PC-9 (cell line): Measurements from ENCODE around the gene FHDC1. TPM values are rescaled to one million over a fixed set of nuclear protein-coding genes. Genes with fewer than 3 reads are reported as not detected.

Experiments used
- Bru-seq: library from RNA; stranded (reverse); fragments of 400-500 nt; gene quantifications from one replicate; lab custom pipeline; 2021; lab: Mats Ljungman, UMichigan
- BruChase-seq, 2 experiments: library from RNA; stranded (reverse); fragments of 400-500 nt; gene quantifications; one replicate each; lab custom pipeline; 2021; lab: Mats Ljungman, UMichigan
- BruUV-seq: library from RNA; stranded (reverse); fragments of 400-500 nt; replicated peaks from 2 replicates; lab custom pipeline; 2021; lab: Mats Ljungman, UMichigan
- CTCF ChIA-PET: fragments of 300-600 bp; sonication (Branson Sonifier 250); formaldehyde crosslinking; loops from one replicate; lab custom pipeline; 2022; ENCODE audit warnings: antibody characterized with exemption; lab: Charles Lee
- POLR2A ChIA-PET: fragments of 300-600 bp; sonication (Branson Sonifier 250); formaldehyde crosslinking; loops from one replicate; lab custom pipeline; 2022; ENCODE audit warnings: antibody characterized with exemption; ENCODE audit not compliant: unreplicated experiment; lab: Charles Lee
- DNase-seq, 2 experiments: peaks; one replicate each; pipeline versions ENCODE4 v3.0.0 to v3.0.0-alpha.2; 2015 to 2022; ENCODE audit warnings: mixed read lengths in 1 of 2
- H2AFZ ChIP-seq: fragments of 200-600 bp; sonication (generic); 2 replicates; pipeline ENCODE4 v1.8.1; 2017; ENCODE audit warnings: antibody characterized with exemption
- H3F3A ChIP-seq: fragments of 200-600 bp; sonication (generic); 2 replicates; pipeline ENCODE4 v1.8.1; 2017; ENCODE audit warnings: antibody characterized with exemption, mild to moderate bottlenecking, low read depth; ENCODE audit not compliant: insufficient read depth
- H3K27ac ChIP-seq: fragments of 200-600 bp; sonication (generic); 2 replicates; pipeline ENCODE4 v1.6.1; 2016; ENCODE audit warnings: mixed run types
- H3K27me3 ChIP-seq: fragments of 200-600 bp; sonication (generic); 2 replicates; pipeline ENCODE4 v1.6.1; 2016; ENCODE audit warnings: low read depth, mixed run types; ENCODE audit not compliant: insufficient read depth
- H3K36me3 ChIP-seq: fragments of 200-600 bp; sonication (generic); 2 replicates; pipeline ENCODE4 v1.6.1; 2016; ENCODE audit warnings: low read depth, mixed run types
- H3K4me1 ChIP-seq: fragments of 200-600 bp; sonication (generic); replicated peaks from 2 replicates; pipeline ENCODE4 v1.6.1; 2016; ENCODE audit warnings: mixed run types; ENCODE audit not compliant: insufficient read depth
- H3K4me2 ChIP-seq: fragments of 200-600 bp; sonication (generic); 2 replicates; pipeline ENCODE4 v1.6.1; 2017; ENCODE audit warnings: mixed run types
- H3K4me3 ChIP-seq: fragments of 200-600 bp; sonication (generic); 2 replicates; pipeline ENCODE4 v1.6.1; 2016; ENCODE audit warnings: mixed run types
- H3K79me2 ChIP-seq: fragments of 200-600 bp; sonication (generic); 2 replicates; pipeline ENCODE4 v1.6.1; 2017; ENCODE audit warnings: low read depth, mixed run types
- H3K9me2 ChIP-seq: fragments of 200-600 bp; sonication (generic); 2 replicates; pipeline ENCODE4 v1.8.1; 2017; ENCODE audit warnings: mild to moderate bottlenecking; ENCODE audit not compliant: insufficient read depth
- H3K9me3 ChIP-seq: fragments of 200-600 bp; sonication (generic); 2 replicates; pipeline ENCODE4 v1.8.1; 2016; ENCODE audit warnings: low read depth; ENCODE audit not compliant: insufficient read depth
- H4K20me1 ChIP-seq: fragments of 200-600 bp; sonication (generic); 2 replicates; pipeline ENCODE4 v1.8.1; 2017; ENCODE audit not compliant: insufficient read depth
- CTCF ChIP-seq: fragments of 200-600 bp; sonication (generic); conservative IDR thresholded peaks from 2 replicates; pipeline ENCODE4 v1.6.1; 2017; ENCODE audit warnings: mixed run types, antibody characterized with exemption, mild to moderate bottlenecking, moderate library complexity
- EZH2 ChIP-seq: fragments of 200-600 bp; sonication (generic); IDR thresholded peaks from 2 replicates; pipeline ENCODE4 v1.8.0; 2017; ENCODE audit warnings: antibody characterized with exemption, low read depth
- intact Hi-C: fragments of 100-400 bp; cut with micrococcal nuclease; formaldehyde crosslinking; loops from one replicate; pipeline ENCODE4 v1.10.0; 2022; ENCODE audit not compliant: unreplicated experiment
- long read RNA-seq: library from polyadenylated mRNA; stranded (forward); transcript quantifications from one replicate; pipeline ENCODE4 v2.0.0, GENCODE V29; 2022
- total RNA-seq: library from RNA; stranded (reverse); gene quantifications from 2 replicates; pipeline ENCODE4 v1.2.3, GENCODE V29; 2021

Gene FHDC1, protein sequence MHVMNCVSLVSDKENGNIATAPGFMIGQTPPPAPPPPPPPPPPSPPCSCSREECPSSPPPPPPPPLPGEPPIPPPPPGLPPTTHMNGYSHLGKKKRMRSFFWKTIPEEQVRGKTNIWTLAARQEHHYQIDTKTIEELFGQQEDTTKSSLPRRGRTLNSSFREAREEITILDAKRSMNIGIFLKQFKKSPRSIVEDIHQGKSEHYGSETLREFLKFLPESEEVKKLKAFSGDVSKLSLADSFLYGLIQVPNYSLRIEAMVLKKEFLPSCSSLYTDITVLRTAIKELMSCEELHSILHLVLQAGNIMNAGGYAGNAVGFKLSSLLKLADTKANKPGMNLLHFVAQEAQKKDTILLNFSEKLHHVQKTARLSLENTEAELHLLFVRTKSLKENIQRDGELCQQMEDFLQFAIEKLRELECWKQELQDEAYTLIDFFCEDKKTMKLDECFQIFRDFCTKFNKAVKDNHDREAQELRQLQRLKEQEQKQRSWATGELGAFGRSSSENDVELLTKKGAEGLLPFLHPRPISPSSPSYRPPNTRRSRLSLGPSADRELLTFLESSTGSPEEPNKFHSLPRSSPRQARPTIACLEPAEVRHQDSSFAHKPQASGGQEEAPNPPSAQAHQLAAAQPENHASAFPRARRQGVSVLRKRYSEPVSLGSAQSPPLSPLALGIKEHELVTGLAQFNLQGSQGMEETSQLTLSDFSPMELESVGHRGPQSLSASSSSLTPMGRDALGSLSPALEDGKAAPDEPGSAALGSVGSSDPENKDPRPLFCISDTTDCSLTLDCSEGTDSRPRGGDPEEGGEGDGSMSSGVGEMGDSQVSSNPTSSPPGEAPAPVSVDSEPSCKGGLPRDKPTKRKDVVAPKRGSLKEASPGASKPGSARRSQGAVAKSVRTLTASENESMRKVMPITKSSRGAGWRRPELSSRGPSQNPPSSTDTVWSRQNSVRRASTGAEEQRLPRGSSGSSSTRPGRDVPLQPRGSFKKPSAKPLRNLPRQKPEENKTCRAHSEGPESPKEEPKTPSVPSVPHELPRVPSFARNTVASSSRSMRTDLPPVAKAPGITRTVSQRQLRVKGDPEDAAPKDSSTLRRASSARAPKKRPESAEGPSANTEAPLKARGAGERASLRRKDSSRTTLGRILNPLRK
- total RNA-seq (16.8 and 17.4 TPM in 2 replicates), Bru-seq, nascent RNA (percentile 86 among the genes with signal in this experiment), BruChase-seq, experiment 1, labeled RNA remaining after a 2-hour chase (percentile 83 among the genes with signal in this experiment), BruChase-seq, experiment 2, labeled RNA remaining after a 6-hour chase (percentile 76 among the genes with signal in this experiment)
- long read RNA-seq, full-length matches to known transcripts, result 1 of 16 reads
- long read RNA-seq, partial matches to known transcripts, result 0 of 16 reads
- long read RNA-seq, other reads (novel, unspliced or antisense), result 15 of 16 reads

- DNase-seq, result peak; percentile 56 to 89
- POLR2A ChIA-PET, result interaction anchor here (0.6 to 1.3 kb wide), 7 partner anchors 35 to 437 kb away, joined by 4 to 13 read pairs (median 6); no protein-coding TSS in a partner anchor
- H3K27ac ChIP-seq, result peak within 1 kb of the TSS; percentile 73
Observed at GRCh38 chr4:152935631-152936445, at the start of gene FHDC1. TSS of gene FHDC1 (plus strand) at chr4:152936323. CDS start at chr4:152943058, 6,735 bp downstream.

GRCh38 chr4:152887981-152888380 is 48.1 kb upstream of the FHDC1 start:
- no peak overlapping the region for H3K4me3 ChIP-seq
- no peak overlapping the region for H3K4me2 ChIP-seq
- H3K27me3 ChIP-seq, result no peaks in the 10 kb centered on the region
- peaks cover 5% of the 10 kb centered on the region; the same call in 1 of the 2 replicates for H3K36me3 ChIP-seq
- H3K27ac ChIP-seq, result no peak overlapping the region
- H3K79me2 ChIP-seq, result no peaks in the 10 kb centered on the region
- no peaks in the 10 kb centered on the region for H3K9me3 ChIP-seq
- no peaks in the 10 kb centered on the region for H4K20me1 ChIP-seq
- H3F3A ChIP-seq, result no peaks in the 10 kb centered on the region
- POLR2A ChIA-PET, result no interaction called here
- H3K4me1 ChIP-seq, result no peaks in the 10 kb centered on the region
- TF ChIP-seq EZH2 (no peak), CTCF (no peak)
- DNase-seq, result no peak
- H3K9me2 ChIP-seq, result no peaks in the 10 kb centered on the region
- no TSS peak for BruUV-seq
- CTCF ChIA-PET, result no interaction called here
- H2AFZ ChIP-seq, result no peak overlapping the region
- intact Hi-C loops, result no loop called here

More at GRCh38 chr4:152935631-152936445, at the start of gene FHDC1:
- no TSS peak for BruUV-seq
- CTCF ChIA-PET, result interaction anchor here (0.7 to 1.2 kb wide), 5 partner anchors 28 to 85 kb away, joined by 3 to 6 read pairs (median 3); no protein-coding TSS in a partner anchor
- Histone ChIP-seq H3K9me3 (no peaks in the 10 kb centered on the region), H3K9me2 (no peaks in the 10 kb centered on the region), H4K20me1 (no peaks in the 10 kb centered on the region), H3K79me2 (0 out of 2 replicates have a peak, but pooled peaks cover 3% of the 10 kb centered on the region), H3F3A (peaks cover 11% of the 10 kb centered on the region; the same call in 1 of the 2 replicates), H2AFZ (peak within 1 kb of the TSS; percentile 87), H3K4me1 (peaks cover 9% of the 10 kb centered on the region; the same call in 1 of the 2 replicates), H3K27me3 (no peaks in the 10 kb centered on the region), H3K36me3 (no peaks in the 10 kb centered on the region), H3K4me3 (peak within 1 kb of the TSS; percentile 80), H3K4me2 (peak within 1 kb of the TSS; percentile 98)
- intact Hi-C loops, result loop anchor here (1.0 to 5.0 kb wide), 6 partner anchors 34 to 192 kb away; no protein-coding TSS in a partner anchor
- TF ChIP-seq CTCF (no peak), EZH2 (no peak)
